GM23338 (cell line): ENCODE measurements around the gene NCOA4. TPM values are rescaled to one million over a fixed set of nuclear protein-coding genes. Genes with fewer than 3 reads are reported as not detected.

Source experiments
- ATAC-seq: fragments of 200-7000 bp; cut with Tn5 transposase; 3 replicates; pipeline ENCODE4 v1.9.1; 2020
- DNase-seq: peaks from one replicate; pipeline ENCODE4 v3.0.0-alpha.2; 2015; ENCODE audit warnings: low spot score
- H2AFZ ChIP-seq: fragments of 200-600 bp; sonication (generic); 2 replicates; pipeline ENCODE4 v1.8.0; 2016; ENCODE audit warnings: antibody characterized with exemption, mild to moderate bottlenecking, moderate library complexity
- H3F3A ChIP-seq: fragments of 200-600 bp; sonication (generic); replicated peaks from 2 replicates; pipeline ENCODE4 v1.8.0; 2017; ENCODE audit warnings: antibody characterized with exemption, mixed run types, low read depth
- H3K27ac ChIP-seq: fragments of 200-600 bp; sonication (generic); 2 replicates; pipeline ENCODE4 v1.6.1; 2016; ENCODE audit warnings: low read depth
- H3K27me3 ChIP-seq: fragments of 200-600 bp; sonication (generic); 2 replicates; pipeline ENCODE4 v1.8.0; 2016; ENCODE audit warnings: mild to moderate bottlenecking, mixed run types, moderate library complexity; ENCODE audit not compliant: insufficient read depth
- H3K36me3 ChIP-seq: fragments of 200-600 bp; sonication (generic); 2 replicates; pipeline ENCODE4 v1.8.0; 2016; ENCODE audit warnings: mild to moderate bottlenecking; ENCODE audit not compliant: insufficient read depth
- H3K4me1 ChIP-seq: fragments of 200-600 bp; sonication (generic); 2 replicates; pipeline ENCODE4 v1.8.0; 2016; ENCODE audit warnings: mild to moderate bottlenecking, moderate library complexity; ENCODE audit not compliant: insufficient read depth
- H3K4me2 ChIP-seq: fragments of 200-600 bp; sonication (generic); 2 replicates; pipeline ENCODE4 v1.7.1; 2017; ENCODE audit warnings: mixed run types
- H3K4me3 ChIP-seq: fragments of 200-600 bp; sonication (generic); 2 replicates; pipeline ENCODE4 v1.6.1; 2016; ENCODE audit warnings: mixed run types
- H3K79me2 ChIP-seq: fragments of 200-600 bp; sonication (generic); replicated peaks from 2 replicates; pipeline ENCODE4 v1.8.0; 2017; ENCODE audit warnings: mild to moderate bottlenecking; ENCODE audit not compliant: insufficient read depth
- H3K9me2 ChIP-seq: fragments of 200-600 bp; sonication (generic); 2 replicates; pipeline ENCODE4 v1.8.0; 2017; ENCODE audit not compliant: insufficient read depth
- H4K20me1 ChIP-seq: fragments of 200-600 bp; sonication (generic); replicated peaks from 2 replicates; pipeline ENCODE4 v1.8.0; 2017; ENCODE audit warnings: mild to moderate bottlenecking; ENCODE audit not compliant: insufficient read depth
- H3K27ac Mint-ChIP-seq: 2 replicates; pipeline ENCODE4 v1.8.0; 2020; ENCODE audit warnings: inconsistent platforms, mild to moderate bottlenecking, moderate library complexity, mixed read lengths
- H3K27me3 Mint-ChIP-seq: 3 replicates; pipeline ENCODE4 v1.8.0; 2022; ENCODE audit warnings: low read depth, mild to moderate bottlenecking, moderate library complexity, mixed read lengths, inconsistent platforms; ENCODE audit not compliant: insufficient read depth, poor library complexity
- H3K36me3 Mint-ChIP-seq: 3 replicates; pipeline ENCODE4 v1.8.0; 2021; ENCODE audit warnings: low read depth, mild to moderate bottlenecking, inconsistent platforms, moderate library complexity, mixed read lengths
- H3K4me1 Mint-ChIP-seq: 3 replicates; pipeline ENCODE4 v1.8.0; 2020; ENCODE audit warnings: mild to moderate bottlenecking, inconsistent platforms, mixed read lengths
- H3K4me3 Mint-ChIP-seq: 3 replicates; pipeline ENCODE4 v1.8.0; 2021; ENCODE audit warnings: moderate library complexity, mild to moderate bottlenecking, inconsistent platforms, mixed read lengths
- H3K9me3 Mint-ChIP-seq: 3 replicates; pipeline ENCODE4 v1.8.0; 2020; ENCODE audit warnings: moderate library complexity, mild to moderate bottlenecking, inconsistent platforms, mixed read lengths
- CTCF ChIP-seq, 2 experiments: fragments of 200-600 bp in 1 of 2; sonication (generic) in 1 of 2; conservative IDR thresholded peaks; 2 replicates each; pipeline versions ENCODE4 v1.5.1 to v1.6.1; 2016 to 2017; ENCODE audit warnings: antibody characterized with exemption in 2 of 2, low read depth in 2 of 2, mild to moderate bottlenecking in 2 of 2, moderate library complexity in 1 of 2
- ETS1 ChIP-seq: IDR thresholded peaks from 2 replicates; pipeline ENCODE4 v1.6.1; 2016; ENCODE audit warnings: antibody characterized with exemption
- EZH2 ChIP-seq: fragments of 200-600 bp; sonication (generic); IDR thresholded peaks from one replicate; pipeline ENCODE4 v1.8.0; 2017; ENCODE audit warnings: antibody characterized with exemption, mild to moderate bottlenecking, low read depth; ENCODE audit not compliant: unreplicated experiment
- polyA plus RNA-seq: library from polyadenylated mRNA; unstranded; fragments of >200 nt; fragmentation: Nextera tagmentation; extraction: Ambion mirVana; gene quantifications from 2 replicates; pipeline ENCODE4 v1.2.1, GENCODE V29; 2016
- total RNA-seq: library from RNA; depleted of rRNA; stranded (reverse); fragments of >200 nt; shearing (Covaris generic); gene quantifications from 2 replicates; pipeline ENCODE4 v1.2.3, GENCODE V29; 2014
- TF ChIP-seq, protein P1 (sequence below): IDR thresholded peaks from one replicate; pipeline ENCODE4 v1.6.1; 2018; ENCODE audit warnings: antibody characterized with exemption; ENCODE audit not compliant: unreplicated experiment

The NCOA4 gene
- total and polyA plus RNA-seq, 2 experiments from 2014 or later: 24.9 to 76.9 TPM

DNA sequence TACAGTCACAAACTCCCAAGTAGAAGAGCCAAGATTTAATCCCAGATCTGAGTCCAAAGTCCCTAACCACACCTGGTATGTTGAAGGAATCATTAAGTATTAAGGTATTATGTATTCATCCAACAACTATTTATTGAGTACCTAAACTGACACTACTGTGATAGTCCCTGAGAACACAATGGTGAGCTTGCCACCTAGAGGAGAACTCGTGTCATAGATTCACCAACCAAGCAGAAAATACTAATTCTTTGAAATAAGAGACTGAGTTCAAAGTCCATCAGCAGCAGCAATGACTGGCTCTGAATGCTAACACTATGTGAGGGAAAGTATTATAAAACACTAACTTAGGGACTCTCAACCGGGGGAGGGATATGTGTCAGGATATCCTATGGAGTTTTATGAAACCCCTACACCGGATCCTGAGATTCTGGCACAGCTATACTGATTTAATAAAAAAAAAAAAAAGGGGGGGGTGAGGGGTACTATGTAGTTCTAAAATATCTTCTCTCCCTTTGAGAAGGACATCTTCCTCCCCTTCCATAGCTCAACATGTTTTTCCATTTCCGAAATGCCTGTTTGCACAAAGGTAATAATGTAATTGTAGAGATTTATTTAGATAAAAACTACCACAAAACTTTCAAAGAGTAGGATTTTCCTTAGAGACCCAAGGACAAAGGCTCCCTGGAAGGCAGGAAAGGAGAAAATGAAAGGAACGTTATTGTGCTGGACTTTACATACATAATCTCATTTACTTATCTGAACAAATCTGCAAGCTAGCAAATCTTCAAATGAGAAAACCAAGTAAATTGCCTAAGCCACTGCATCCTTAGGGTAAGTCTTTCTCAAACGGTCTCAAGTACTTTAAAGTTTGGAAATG is 1.6 kb downstream of the NCOA4 start:
- H3K9me3 Mint-ChIP-seq: no peaks in the 10 kb centered on the region
- H3K27ac ChIP-seq: no peak overlapping the region
- peaks cover 55% of the 10 kb centered on the region for H3K79me2 ChIP-seq

GRCh38 chr10:46026106-46026505 is 4.3 kb downstream of the NCOA4 start:
- Histone ChIP-seq H3K36me3 (no peaks in the 10 kb centered on the region), H3K4me3 (no peak overlapping the region), H4K20me1 (peaks cover 29% of the 10 kb centered on the region), H3K27ac (no peak overlapping the region), H3K79me2 (peaks cover 78% of the 10 kb centered on the region), H3K9me2 (no peaks in the 10 kb centered on the region), H3F3A (no peaks in the 10 kb centered on the region), H3K27me3 (no peaks in the 10 kb centered on the region), H3K4me2 (no peak overlapping the region), H3K4me1 (peaks cover 33% of the 10 kb centered on the region), H2AFZ (no peak overlapping the region)
- ATAC-seq (no peak), DNase-seq (no peak)
- TF ChIP-seq, protein P1, sequence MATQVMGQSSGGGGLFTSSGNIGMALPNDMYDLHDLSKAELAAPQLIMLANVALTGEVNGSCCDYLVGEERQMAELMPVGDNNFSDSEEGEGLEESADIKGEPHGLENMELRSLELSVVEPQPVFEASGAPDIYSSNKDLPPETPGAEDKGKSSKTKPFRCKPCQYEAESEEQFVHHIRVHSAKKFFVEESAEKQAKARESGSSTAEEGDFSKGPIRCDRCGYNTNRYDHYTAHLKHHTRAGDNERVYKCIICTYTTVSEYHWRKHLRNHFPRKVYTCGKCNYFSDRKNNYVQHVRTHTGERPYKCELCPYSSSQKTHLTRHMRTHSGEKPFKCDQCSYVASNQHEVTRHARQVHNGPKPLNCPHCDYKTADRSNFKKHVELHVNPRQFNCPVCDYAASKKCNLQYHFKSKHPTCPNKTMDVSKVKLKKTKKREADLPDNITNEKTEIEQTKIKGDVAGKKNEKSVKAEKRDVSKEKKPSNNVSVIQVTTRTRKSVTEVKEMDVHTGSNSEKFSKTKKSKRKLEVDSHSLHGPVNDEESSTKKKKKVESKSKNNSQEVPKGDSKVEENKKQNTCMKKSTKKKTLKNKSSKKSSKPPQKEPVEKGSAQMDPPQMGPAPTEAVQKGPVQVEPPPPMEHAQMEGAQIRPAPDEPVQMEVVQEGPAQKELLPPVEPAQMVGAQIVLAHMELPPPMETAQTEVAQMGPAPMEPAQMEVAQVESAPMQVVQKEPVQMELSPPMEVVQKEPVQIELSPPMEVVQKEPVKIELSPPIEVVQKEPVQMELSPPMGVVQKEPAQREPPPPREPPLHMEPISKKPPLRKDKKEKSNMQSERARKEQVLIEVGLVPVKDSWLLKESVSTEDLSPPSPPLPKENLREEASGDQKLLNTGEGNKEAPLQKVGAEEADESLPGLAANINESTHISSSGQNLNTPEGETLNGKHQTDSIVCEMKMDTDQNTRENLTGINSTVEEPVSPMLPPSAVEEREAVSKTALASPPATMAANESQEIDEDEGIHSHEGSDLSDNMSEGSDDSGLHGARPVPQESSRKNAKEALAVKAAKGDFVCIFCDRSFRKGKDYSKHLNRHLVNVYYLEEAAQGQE: no peak
- no peaks in the 10 kb centered on the region; the same call in 2 of the 3 replicates for H3K36me3 Mint-ChIP-seq
- no peaks in the 10 kb centered on the region; the same call in 2 of the 3 replicates for H3K9me3 Mint-ChIP-seq
- H3K27me3 Mint-ChIP-seq: peaks cover 3% of the 10 kb centered on the region
- no peak overlapping the region for H3K27ac Mint-ChIP-seq
- H3K4me3 Mint-ChIP-seq: no peak overlapping the region
- peaks cover 30% of the 10 kb centered on the region for H3K4me1 Mint-ChIP-seq

More for the DNA sequence above, 1.6 kb downstream of the NCOA4 start:
- Histone ChIP-seq H4K20me1 (peaks cover 21% of the 10 kb centered on the region), H3K27me3 (no peaks in the 10 kb centered on the region), H3K36me3 (no peaks in the 10 kb centered on the region), H2AFZ (no peak overlapping the region), H3K4me1 (peaks cover 13% of the 10 kb centered on the region), H3F3A (no peaks in the 10 kb centered on the region), H3K9me2 (no peaks in the 10 kb centered on the region), H3K4me3 (peak overlapping the region; percentile 92), H3K4me2 (peak overlapping the region; percentile 98)
- Mint-ChIP-seq H3K4me3 (peak overlapping the region; percentile 85), H3K4me1 (peaks cover 18% of the 10 kb centered on the region), H3K27me3 (peaks cover 8% of the 10 kb centered on the region), H3K36me3 (no peaks in the 10 kb centered on the region; the same call in 2 of the 3 replicates), H3K27ac (no peak overlapping the region)
- ATAC-seq (peak; percentile 11), DNase-seq (peak; percentile 77)
- TF ChIP-seq EZH2 (no peak), ETS1 (no peak), CTCF (conservative IDR thresholded peaks at IDR 0.05; ENCODE audit: low read depth in 2 of 2) (peak; percentile 72 to 77)
